Kidney tubule cell (primary cell): ENCODE data around the gene OR52A1.

Source experiments
- DNase-seq: peaks from one replicate; pipeline ENCODE4 v3.0.0-alpha.2; 2018; ENCODE audit warnings: low spot score

Gene OR52A1

DNA sequence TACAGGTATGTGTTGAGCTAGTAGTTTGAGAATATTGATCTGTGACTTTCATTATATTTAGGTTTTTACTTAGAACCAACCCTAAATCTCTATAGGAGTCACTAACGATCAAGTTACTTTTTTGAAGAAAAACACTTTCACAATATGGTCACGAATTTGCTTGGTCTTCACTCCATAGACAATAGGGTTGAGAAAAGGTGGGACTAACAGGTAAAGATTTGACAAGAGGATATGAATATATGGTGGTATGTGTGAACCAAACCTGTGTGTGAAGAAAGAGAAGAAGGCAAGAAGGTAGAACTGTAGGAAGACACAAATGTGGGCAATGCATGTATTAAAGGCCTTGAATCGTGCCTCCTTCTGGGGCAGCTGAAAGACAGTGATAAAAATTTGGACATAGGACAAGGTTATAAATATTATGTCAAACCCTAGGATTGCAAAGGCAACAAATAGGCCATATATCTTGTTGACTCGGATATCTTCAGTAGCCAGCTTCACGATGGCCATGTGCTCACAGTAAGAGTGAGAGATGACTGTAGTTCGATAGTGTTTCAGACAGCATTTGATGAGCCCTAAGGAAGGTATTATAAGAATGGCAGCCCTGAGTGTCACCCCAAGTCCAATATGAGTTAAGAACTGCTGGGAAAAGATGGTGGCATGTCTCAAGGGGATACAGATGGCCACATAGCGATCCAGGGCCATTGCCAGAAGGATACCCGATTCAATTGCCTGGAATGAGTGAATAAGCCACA, 22.8 kb downstream of the OR52A1 start:
- no peak for DNase-seq

DNA sequence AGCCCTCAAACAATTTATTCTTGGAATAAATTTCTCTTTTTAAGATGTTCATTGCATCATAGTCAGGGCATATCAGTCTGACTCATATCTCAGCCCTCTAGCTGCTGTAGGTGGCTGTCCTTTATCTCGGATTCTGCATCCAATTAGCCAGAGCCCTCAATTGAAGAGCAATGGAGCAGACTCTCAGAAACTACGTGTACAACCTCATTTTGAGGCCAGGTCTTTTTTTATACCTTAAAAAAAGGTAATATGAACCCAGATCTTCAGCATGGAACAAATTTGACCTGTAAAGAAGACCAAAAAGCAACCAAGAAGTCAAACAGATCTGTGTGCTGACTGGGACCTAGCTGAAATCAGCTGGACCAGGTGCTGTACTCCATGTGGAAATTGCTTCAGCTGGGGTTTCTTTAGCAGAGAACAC, 25.1 kb downstream of the OR52A1 start:
- DNase-seq: no peak

- no peak for DNase-seq
Measured at GRCh38 chr11:5124891-5125620, 29.5 kb downstream of the OR52A1 start.

DNA sequence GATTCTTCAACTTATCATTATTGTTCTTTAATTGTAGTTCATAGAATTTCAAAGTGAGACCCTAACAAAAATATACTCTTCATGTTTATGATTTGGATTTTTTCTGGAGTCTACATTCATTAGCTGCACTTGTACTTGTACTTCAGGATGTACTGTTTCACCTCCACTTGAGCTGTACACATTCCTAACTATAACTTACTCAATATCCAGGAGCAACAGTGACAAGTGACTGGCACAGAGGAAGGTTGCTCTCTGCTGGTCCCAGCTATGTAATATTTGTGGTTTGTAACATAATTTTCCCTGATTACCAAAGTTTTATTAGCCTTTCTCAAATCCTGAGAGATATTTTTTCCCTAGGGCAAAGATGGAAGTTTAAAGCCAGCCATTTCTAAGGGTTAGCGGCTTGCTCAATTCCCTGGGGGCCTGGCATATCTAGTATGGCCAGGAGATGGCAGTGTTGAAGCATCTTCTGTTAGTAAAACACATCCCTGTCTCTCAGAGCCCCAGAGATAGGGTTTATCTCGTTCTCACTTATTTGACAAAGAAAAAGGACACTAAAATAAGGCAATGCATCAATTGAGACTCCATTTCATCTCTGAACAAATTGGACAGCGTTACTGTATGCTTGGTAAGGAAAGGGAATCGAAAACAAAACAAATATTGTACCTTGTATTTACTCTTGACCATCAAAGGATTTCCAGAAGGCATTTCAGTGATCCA, 30.6 kb downstream of the OR52A1 start:
- peak; percentile 58 for DNase-seq

DNA sequence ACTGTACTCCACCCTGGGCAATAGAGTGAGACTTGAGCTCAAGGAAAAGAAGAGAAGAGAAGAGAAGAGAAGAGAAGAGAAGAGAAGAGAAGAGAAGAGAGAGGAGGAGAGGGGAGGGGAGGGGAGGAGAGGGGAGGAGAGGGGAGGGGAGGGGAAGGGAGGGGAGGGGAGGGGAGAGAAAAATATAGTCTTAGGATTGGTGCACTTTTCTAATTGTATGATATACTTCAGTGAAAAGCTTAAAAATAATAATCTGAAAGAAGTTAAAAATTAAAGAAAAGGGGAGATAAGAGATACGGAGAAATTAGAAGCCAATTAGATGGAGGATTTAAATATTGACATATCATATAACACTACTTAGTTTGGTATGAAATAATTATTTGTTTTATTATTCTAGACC, 35.7 kb downstream of the OR52A1 start:
- DNase-seq: no peak

- no peak for DNase-seq
Measured at GRCh38 chr11:5117588-5117987, 37.0 kb downstream of the OR52A1 start.

GRCh38 chr11:5115339-5115738, 39.2 kb downstream of the OR52A1 start:
- DNase-seq: no peak

DNA sequence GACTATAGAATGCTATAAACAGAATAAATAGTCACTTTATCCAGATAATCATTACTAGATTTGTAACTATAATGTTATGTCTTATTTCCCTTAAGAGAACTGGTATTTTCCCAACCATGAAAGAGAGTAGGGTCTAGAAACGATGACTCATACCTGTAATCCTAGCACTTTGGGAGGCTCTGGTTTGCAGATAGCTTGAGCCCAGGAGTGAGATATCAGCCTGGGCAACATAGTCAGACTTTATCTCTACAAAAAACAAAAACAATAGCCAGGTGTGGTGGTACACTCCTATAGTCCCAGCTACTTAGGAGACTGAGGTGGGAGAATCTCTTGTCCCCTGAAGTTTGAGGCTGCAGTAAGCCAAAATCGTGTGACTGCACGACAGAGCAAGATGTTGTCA, 47.3 kb downstream of the OR52A1 start:
- peak; percentile 5 for DNase-seq

DNA sequence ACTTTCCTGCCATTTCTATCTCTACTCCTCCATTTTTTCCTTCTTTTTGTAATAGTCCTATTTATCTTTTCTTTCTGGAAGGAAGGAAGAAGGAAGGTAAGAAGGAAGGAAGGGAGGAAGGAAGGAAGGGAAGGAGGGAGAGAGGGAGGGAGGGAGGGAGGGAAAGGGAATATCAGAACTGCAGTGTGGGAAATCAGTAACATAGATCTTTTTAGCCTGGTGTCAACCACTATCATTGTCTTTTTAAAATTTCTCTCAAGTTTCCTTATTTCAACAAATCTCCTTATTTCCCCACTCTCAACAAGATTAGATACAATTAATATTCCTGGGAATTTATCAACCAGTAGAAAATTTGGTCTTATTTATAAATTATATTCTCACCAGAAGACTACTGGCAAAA, 51.5 kb downstream of the OR52A1 start:
- no peak for DNase-seq

- DNase-seq: no peak
Measured at GRCh38 chr11:5102246-5102645, 52.3 kb downstream of the OR52A1 start.

- no peak for DNase-seq
Measured at GRCh38 chr11:5096011-5096410, 58.5 kb downstream of the OR52A1 start.
